Measurements from ENCODE around the gene TRAPPC14. TPM values are rescaled to one million over a fixed set of nuclear protein-coding genes. Genes with fewer than 3 reads are reported as not detected.
"Not testable (repeated sequence)": the region's sequence is repeated elsewhere in the genome, so short reads cannot be mapped to it uniquely, and the experiment has no call there.

Gene TRAPPC14
- total RNA-seq, 2 donors from 2014 or later, result 22.1 to 28.8 TPM

DNA sequence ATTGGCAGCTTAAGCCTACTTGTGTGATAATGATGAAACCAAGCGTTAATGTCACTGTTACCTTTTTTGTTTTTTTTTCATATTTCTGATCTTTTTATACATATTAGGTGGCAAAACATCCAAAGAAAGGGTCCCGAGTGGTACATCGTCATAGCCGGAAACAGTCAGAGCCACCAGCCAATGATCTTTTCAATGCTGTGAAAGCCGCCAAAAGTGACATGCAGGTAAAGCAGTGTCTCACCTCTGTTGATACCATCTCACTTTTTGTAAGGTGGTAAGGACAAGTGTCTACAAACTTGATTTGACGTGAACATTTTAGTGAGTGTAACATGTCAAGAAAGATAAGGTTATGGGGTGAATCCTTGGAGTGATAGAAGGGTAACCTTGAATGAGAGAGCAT is 24.1 kb upstream of the TRAPPC14 start:
- not testable (repeated sequence) for H3K27ac Mint-ChIP-seq; ATAC-seq (replicated peaks in 1 of 2); H3K27me3 Mint-ChIP-seq (ENCODE audit: low read depth); DNase-seq; H3K9me3 Mint-ChIP-seq
- peaks cover 4 to 18% of the 10 kb centered on the region in 2 donors for H3K36me3 Mint-ChIP-seq (ENCODE audit: insufficient read depth in 2 of 2)
- peaks cover 52% of the 10 kb centered on the region for H3K4me1 Mint-ChIP-seq (ENCODE audit: low read depth)
- H3K4me3 Mint-ChIP-seq, result peak overlapping the region; percentile 10 to 91

DNA sequence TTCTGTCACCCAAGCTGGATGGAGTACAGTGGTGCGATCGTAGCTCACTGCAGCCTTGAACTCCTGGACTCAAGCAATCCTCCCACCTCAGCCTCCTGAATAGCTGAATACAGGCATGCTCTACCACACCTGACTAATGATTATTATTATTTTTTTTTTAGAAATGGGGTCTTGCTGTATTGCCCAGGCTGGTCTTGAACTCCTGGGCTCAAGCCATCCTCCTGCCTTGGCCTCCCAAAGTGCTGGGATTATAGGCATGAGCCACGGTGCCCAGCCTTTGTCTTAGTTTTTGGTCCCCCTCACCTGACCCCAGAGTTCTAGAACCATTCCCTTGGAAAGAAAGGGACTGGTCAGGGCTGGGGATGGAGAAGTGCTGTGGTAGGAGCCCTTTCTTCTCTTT is 21.6 kb upstream of the TRAPPC14 start:
- peak overlapping the region; percentile 81 to 91 for H3K4me3 Mint-ChIP-seq
- H3K27ac Mint-ChIP-seq; DNase-seq; H3K9me3 Mint-ChIP-seq; H3K27me3 Mint-ChIP-seq (ENCODE audit: low read depth); ATAC-seq (replicated peaks in 1 of 2): not testable (repeated sequence)
- peaks cover 6 to 18% of the 10 kb centered on the region in 2 donors for H3K36me3 Mint-ChIP-seq (ENCODE audit: insufficient read depth in 2 of 2)
- peaks cover 70% of the 10 kb centered on the region for H3K4me1 Mint-ChIP-seq (ENCODE audit: low read depth)

DNA sequence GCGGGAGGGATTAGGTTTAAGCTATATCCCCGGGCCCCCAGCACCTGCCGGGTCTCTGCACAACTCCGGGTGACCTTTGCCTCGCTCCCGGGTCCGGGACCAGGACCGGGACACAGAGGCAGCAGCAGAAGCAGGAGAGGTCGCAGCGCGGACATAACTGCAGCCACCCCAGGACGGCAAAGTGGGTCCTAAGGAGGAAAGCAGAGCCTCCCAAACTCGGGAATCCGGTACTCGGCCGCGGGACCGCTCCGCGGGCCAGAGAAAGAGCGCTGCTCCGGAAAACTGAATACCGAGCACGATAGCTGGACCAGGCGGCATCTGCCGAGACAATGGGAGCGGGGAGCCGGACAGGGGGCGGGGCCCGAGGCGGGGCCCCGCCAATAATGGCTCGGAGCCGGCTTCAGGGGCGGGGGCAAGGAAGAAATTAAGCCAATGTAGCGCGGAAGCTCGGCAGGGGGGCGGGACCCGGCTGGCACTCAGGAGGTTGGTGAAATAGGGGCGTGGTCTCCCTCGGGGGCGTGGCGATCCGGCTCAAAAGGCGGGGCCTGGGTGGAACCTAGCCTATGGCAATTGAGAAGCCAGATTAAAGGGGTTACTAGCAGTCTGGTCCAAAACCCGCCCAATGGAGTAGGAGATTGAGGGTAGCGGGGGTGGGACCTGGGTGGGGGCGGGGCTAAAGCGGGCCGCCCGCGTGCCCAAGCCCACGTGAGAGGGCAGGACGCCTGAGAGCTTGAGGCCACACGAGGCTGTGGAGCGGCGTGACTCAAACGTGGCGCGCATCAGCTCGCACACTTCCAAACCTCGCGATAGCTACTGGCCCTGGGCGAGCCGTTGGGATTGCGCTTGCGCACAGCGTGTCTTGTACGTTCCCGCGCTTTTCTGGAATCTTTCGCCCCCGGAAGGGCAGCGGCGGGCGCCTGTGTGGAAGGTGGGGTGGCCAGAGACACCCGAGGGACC is 18.8 kb upstream of the TRAPPC14 start, which contains the start of the genes GPC2 and STAG3:
TSS of gene GPC2 (minus strand) at position 337 of the 957 bp plus-strand sequence. CDS start at position 155, 182 bp downstream.
TSS of gene STAG3 (plus strand) at position 874 of the 957 bp plus-strand sequence. CDS start 2,639 bp downstream, outside the sequence.
- H3K27ac Mint-ChIP-seq, result no peak within 1 kb of the TSS
- DNase-seq, result peak; percentile 99 to 100
- H3K27me3 Mint-ChIP-seq (ENCODE audit: low read depth), result no peaks in the 10 kb centered on the region
- H3K9me3 Mint-ChIP-seq, result peaks cover 0 to 2% of the 10 kb centered on the region in 2 donors
- peaks cover 59% of the 10 kb centered on the region for H3K4me1 Mint-ChIP-seq (ENCODE audit: low read depth)
- H3K4me3 Mint-ChIP-seq, result peak within 1 kb of the TSS; percentile 85 to 91
- peak; percentile 89 to 92 for ATAC-seq (replicated peaks in 1 of 2)
- peaks cover 4 to 12% of the 10 kb centered on the region in 2 donors for H3K36me3 Mint-ChIP-seq (ENCODE audit: insufficient read depth in 2 of 2)

DNA sequence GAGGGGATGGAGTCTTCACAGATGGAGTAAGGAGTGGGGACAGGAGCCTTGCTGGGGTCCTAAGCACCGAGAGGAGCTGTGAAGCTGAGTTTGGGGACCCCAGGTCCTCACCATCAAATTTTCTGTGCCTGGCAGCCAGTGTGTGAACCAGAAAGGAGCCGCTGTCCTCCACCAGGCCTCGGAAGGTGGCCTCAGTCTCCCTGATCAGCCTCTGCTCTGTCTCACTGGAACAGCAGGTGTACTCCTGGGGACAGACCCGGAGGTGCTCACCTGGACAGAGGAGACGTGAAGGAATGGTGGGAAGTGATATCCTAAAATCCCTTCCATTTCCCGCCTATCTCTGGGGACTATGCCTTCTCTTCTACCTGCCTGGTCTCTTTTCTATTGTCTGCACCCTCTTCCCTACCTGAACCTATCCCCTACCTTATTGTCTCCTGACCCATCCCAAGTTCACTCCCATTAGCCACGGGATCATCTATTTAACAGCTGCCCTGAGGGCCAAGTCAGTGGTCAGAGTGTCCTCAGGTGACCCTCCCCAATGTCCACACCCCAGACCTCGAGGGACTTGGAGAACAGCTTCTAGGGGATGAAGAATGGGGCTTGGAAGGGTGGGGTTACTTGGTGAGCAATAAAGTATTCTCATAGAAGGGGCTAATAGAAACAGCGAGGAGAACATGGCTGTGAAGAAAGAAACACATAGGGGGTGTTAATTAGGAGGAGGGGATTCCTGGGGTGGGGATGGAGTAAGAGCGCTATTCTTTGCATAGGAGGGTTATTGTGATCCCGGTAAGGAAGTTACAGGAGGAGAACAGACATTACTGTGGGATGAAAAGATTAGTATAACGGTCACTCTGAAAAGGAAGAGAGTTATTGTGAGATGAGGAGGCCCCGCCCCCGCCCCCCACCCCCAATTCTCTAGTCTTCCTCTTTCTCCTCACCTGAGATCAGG is 17.8 kb upstream of the TRAPPC14 start:
- ATAC-seq (replicated peaks in 1 of 2), result no peak
- Mint-ChIP-seq H3K27me3 (ENCODE audit: low read depth) (no peaks in the 10 kb centered on the region), H3K27ac (no peak overlapping the region), H3K36me3 (ENCODE audit: insufficient read depth in 2 of 2) (peaks cover 4 to 8% of the 10 kb centered on the region in 2 donors), H3K4me3 (peak overlapping the region; percentile 85 to 91), H3K9me3 (peaks cover 0 to 2% of the 10 kb centered on the region in 2 donors), H3K4me1 (ENCODE audit: low read depth) (peaks cover 55% of the 10 kb centered on the region)
- DNase-seq, result no peak

DNA sequence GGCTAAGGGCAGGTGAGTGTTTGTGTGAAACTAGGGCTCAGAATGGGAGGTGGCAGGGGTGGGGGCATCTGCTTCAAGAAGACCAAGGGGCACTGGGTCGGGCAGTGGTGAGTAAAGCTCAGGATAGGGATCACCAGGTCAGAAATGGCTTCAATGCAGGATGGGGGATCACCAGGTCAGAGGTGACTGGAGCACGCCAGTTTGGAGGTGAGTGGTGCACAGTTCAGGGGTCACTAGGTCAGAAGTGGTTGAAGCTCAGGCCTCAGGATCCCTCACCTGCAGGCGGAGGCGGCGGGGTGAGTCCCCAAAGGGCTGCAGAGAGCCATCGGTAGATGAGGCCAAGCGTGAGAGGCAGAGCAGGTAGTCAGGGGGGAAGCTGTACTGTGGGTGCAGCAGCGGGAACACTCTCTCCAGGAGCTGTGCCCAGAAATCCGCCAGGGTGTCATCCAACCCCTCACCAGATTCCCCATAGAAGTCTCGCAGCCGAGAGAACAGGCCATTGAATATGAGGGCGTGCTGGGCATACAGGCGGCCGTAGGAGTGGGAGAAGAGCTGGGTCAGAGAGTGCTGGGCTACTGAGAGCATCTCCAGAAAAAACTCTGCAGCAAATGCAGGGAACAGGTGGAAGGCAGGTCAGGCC is 16.9 kb upstream of the TRAPPC14 start:
- no peak for DNase-seq
- peaks cover 50% of the 10 kb centered on the region for H3K4me1 Mint-ChIP-seq (ENCODE audit: low read depth)
- H3K9me3 Mint-ChIP-seq, result peaks cover 0 to 1% of the 10 kb centered on the region in 2 donors
- H3K4me3 Mint-ChIP-seq, result peak overlapping the region; percentile 10 to 13
- H3K27me3 Mint-ChIP-seq (ENCODE audit: low read depth), result no peaks in the 10 kb centered on the region
- ATAC-seq (replicated peaks in 1 of 2), result no peak
- H3K27ac Mint-ChIP-seq, result no peak overlapping the region
- H3K36me3 Mint-ChIP-seq (ENCODE audit: insufficient read depth in 2 of 2), result peaks cover 3% of the 10 kb centered on the region in 2 donors

DNA sequence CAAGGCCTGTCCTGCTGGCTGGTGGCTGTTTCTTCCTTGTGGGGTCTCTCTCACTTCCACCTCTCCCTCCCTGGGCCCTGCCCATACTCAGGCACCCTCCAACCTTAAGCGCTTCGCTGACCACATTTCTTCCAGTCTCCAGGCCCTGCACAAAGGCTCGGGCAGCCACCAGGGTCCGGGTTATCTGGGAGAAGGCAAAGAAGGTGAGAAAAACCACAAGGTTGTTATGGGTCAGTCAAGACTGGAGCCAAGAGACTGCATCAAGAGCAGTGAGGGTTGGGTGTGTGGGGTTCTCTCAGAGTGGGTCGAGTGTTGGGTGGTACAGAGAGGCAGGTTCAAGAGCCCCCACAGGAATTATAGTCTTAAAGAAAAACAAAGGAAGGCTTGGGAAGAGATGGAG is 16.1 kb upstream of the TRAPPC14 start:
- H3K27me3 Mint-ChIP-seq (ENCODE audit: low read depth), result no peaks in the 10 kb centered on the region
- DNase-seq, result no peak
- peaks cover 0 to 2% of the 10 kb centered on the region in 2 donors for H3K36me3 Mint-ChIP-seq (ENCODE audit: insufficient read depth in 2 of 2)
- H3K27ac Mint-ChIP-seq, result no peak overlapping the region
- H3K4me1 Mint-ChIP-seq (ENCODE audit: low read depth), result peaks cover 50% of the 10 kb centered on the region
- ATAC-seq (replicated peaks in 1 of 2), result no peak
- H3K4me3 Mint-ChIP-seq, result no peak overlapping the region
- no peaks in the 10 kb centered on the region for H3K9me3 Mint-ChIP-seq

DNA sequence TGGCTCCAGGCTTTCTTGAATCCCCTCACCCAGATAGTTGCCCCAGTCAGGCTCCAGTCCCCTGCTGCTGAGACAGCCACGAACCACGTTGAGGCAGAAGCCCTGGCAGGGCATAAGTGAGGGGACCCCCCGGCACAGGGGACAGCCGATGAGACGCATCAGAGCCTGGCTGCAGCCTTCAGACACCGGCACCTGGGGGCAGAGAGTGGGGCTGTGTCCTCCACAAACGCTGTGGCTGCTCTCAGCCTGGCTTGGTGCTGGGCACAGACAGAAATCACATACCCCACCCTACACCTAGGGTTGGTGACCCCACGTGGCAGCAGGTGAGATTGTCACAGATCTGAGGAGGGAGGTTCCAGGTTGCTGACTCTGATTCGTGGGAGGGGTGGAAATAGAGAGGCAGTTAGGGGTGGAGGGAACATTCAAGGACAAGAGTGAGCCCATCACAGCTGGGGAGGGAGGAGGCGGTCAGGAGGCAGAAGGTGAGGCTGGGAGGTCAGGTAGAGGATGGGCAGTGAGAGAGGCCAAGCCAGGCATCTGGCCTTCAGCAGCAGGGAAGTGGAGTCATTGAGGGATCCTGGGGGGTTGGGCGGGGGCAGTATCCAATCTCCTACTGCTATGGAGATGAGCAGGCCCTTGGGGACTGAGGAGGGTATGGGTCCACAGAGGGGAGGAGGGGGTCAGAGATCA is 15.4 kb upstream of the TRAPPC14 start:
- Mint-ChIP-seq H3K36me3 (ENCODE audit: insufficient read depth in 2 of 2) (peaks cover 0 to 2% of the 10 kb centered on the region in 2 donors), H3K4me3 (no peak overlapping the region), H3K27me3 (ENCODE audit: low read depth) (no peaks in the 10 kb centered on the region), H3K27ac (no peak overlapping the region), H3K9me3 (no peaks in the 10 kb centered on the region), H3K4me1 (ENCODE audit: low read depth) (peaks cover 51% of the 10 kb centered on the region)
- DNase-seq, result no peak
- ATAC-seq (replicated peaks in 1 of 2), result no peak

DNA sequence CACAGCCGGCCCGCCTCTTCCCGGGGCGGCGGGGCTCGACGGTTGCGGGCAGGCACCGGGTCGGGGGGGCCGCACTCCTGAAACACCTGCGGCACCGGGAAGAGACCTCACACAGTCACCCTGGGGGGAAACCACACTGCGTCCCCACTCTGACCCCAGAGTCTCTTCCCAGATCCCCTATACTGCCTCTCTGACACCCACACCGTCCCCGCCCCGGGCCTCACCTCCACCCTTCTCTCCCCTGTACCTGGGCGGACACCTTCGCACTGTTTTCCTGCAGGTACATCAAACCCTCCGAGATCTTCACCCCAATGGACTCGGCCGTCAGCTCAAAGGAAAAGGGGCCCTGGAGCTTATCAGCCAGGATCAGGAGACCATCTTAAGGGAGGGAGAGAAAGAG is 13.3 kb upstream of the TRAPPC14 start:
- peaks cover 11% of the 10 kb centered on the region for H3K27me3 Mint-ChIP-seq (ENCODE audit: low read depth)
- H3K36me3 Mint-ChIP-seq (ENCODE audit: insufficient read depth in 2 of 2), result no peaks in the 10 kb centered on the region
- peak overlapping the region; percentile 65 to 77 for H3K4me3 Mint-ChIP-seq
- no peaks in the 10 kb centered on the region for H3K9me3 Mint-ChIP-seq
- DNase-seq (no peak), ATAC-seq (replicated peaks in 1 of 2) (peak; percentile 17 to 27)
- H3K27ac Mint-ChIP-seq, result no peak overlapping the region
- peaks cover 62% of the 10 kb centered on the region for H3K4me1 Mint-ChIP-seq (ENCODE audit: low read depth)

DNA sequence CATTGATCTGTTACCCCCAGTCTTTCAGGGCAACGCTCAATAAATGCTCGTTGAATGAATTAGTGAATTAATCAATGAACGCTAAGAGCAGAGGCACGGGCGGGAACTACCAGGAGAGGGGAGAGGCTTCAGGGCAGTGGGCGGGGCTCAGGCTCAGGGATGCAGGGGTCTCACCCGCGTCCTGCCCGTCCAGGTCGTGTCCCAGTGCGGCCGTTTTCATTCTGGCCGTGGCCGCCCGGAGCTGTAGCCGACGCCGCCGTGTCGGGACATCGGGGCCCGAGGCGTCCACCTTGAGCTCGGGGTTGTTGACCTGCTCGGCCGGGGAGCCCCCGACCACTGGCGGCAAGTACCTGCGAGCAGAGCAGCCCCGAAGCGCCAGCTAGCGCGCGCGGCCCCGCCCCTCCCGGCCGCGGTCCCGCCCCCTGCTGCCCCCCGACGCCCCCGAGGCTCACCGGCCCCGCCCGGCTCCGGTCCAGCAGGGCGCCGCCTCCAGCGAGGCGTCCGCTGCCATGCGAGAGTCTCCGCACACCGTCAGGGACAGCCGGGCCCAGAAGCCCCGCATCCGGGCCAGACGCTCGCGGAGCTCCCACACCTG is 12.7 kb upstream of the TRAPPC14 start:
- Mint-ChIP-seq H3K36me3 (ENCODE audit: insufficient read depth in 2 of 2) (no peaks in the 10 kb centered on the region), H3K4me1 (ENCODE audit: low read depth) (peaks cover 62% of the 10 kb centered on the region), H3K9me3 (no peaks in the 10 kb centered on the region), H3K27ac (no peak overlapping the region), H3K4me3 (peak overlapping the region; percentile 71 to 85), H3K27me3 (ENCODE audit: low read depth) (peaks cover 11% of the 10 kb centered on the region)
- ATAC-seq (replicated peaks in 1 of 2), result peak; percentile 68 to 74
- DNase-seq, result peak; percentile 56 to 57

DNA sequence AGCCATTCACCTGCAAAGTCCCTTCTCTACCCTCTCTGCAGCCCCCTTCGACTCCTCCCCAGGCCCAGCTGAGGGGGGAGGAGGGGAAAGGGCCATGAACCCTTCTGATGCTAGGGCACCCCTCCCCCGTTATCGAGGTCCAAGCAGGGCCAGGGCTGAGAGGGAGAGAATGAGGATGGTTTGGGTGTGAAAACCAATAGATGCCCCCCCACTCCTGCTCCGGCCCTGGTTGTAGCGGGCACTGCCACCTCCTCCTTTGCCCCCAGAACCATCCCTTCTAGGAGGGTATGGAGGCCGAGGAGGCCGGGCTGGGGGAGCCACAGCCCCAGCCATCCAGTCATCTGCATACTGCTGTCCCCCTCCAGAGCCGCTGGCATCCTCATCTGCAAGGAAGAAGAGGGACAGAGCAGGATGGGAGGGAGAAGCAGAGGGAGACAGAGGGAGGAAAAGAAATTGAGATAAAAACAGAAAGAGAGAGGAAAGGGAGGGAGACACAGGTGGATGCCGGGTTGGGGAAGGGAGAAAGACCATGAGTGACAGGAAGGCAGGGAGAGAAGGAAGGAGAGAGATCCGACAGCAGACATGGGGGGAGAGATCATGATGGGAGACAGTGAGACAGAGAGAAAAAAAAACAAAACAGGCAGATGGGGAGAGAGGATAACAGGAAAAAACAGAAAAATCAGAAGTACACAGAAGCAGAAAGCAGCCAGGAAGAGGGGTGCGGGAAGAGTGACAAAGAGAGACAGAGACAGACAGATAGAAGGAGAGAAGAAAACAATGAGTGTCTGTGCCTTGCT is 11.8 kb upstream of the TRAPPC14 start:
- Mint-ChIP-seq H3K4me3 (peak overlapping the region; percentile 71 to 85), H3K27ac (no peak overlapping the region), H3K36me3 (ENCODE audit: insufficient read depth in 2 of 2) (no peaks in the 10 kb centered on the region), H3K9me3 (no peaks in the 10 kb centered on the region), H3K27me3 (ENCODE audit: low read depth) (peaks cover 11% of the 10 kb centered on the region), H3K4me1 (ENCODE audit: low read depth) (peaks cover 62% of the 10 kb centered on the region)
- ATAC-seq (replicated peaks in 1 of 2) (no peak), DNase-seq (no peak)

All from activated T-cell treated with anti-CD3 and anti-CD28 coated beads, Interleukin-2, amount 50 U/mL, for 72 hours (primary cell).